ENCODE measurements around the gene PLEKHO1. TPM values are rescaled to one million over a fixed set of nuclear protein-coding genes. Genes with fewer than 3 reads are reported as not detected.
A peak's percentile ranks its signal among the peaks of the same experiment; 100 is the strongest.

Gene PLEKHO1
- total RNA-seq, 4 donors from 2014 or later, result 294 to 426 (median 337) TPM

GRCh38 chr1:150186789-150187559 is 37.3 kb downstream of the PLEKHO1 start:
- TF ChIP-seq POLR2A (IDR thresholded peaks at IDR 0.05; ENCODE audit: low read depth) (no peak), POLR2AphosphoS5 (IDR thresholded peaks at IDR 0.05) (peak in 1 of 2 donors; percentile 14), CTCF (IDR thresholded peaks at IDR 0.05) (peak; percentile 47 to 54 (median 48)), EP300 (IDR thresholded peaks at IDR 0.05) (no peak)
- Histone ChIP-seq H3K9me3 (no peaks in the 10 kb centered on the region), H3K27me3 (no peaks in the 10 kb centered on the region), H3K4me3 (peak overlapping the region in 3 of 4 donors; percentile 2 to 32 (median 17)), H3K27ac (replicated peaks in 1 of 4) (peak overlapping the region; percentile 2 to 29 (median 23)), H3K36me3 (no peaks in the 10 kb centered on the region), H3K4me1 (peaks cover 4 to 11% (median 7%) of the 10 kb centered on the region in 4 donors)
- intact Hi-C loops (cut with DNase I), result loop anchor here (5.0 kb wide), 1 partner anchor 225 kb away; no protein-coding TSS in a partner anchor
- DNase-seq (ENCODE audit: extremely low spot score), result no peak
- WGBS, result 27% methylated on average over 10 of the region's 10 CpGs

GRCh38 chr1:150187560-150187931 is 37.8 kb downstream of the PLEKHO1 start:
- intact Hi-C loops (cut with DNase I), result loop anchor here (5.0 kb wide), 1 partner anchor 225 kb away; no protein-coding TSS in a partner anchor
- H3K27me3 ChIP-seq, result no peaks in the 10 kb centered on the region
- no peak for DNase-seq (ENCODE audit: extremely low spot score)
- H3K9me3 ChIP-seq, result no peaks in the 10 kb centered on the region
- H3K27ac ChIP-seq (replicated peaks in 1 of 4), result no peak overlapping the region
- no peak overlapping the region for H3K4me3 ChIP-seq
- H3K4me1 ChIP-seq, result peaks cover 4 to 11% (median 7%) of the 10 kb centered on the region in 4 donors
- TF ChIP-seq POLR2A (IDR thresholded peaks at IDR 0.05; ENCODE audit: low read depth) (no peak), CTCF (IDR thresholded peaks at IDR 0.05) (no peak), EP300 (IDR thresholded peaks at IDR 0.05) (no peak), POLR2AphosphoS5 (IDR thresholded peaks at IDR 0.05) (no peak)
- 12% methylated on average over 3 of the region's 3 CpGs for WGBS
- no peaks in the 10 kb centered on the region for H3K36me3 ChIP-seq

GRCh38 chr1:150192012-150192411 is 42.3 kb downstream of the PLEKHO1 start:
- no peak for TF ChIP-seq EP300 (IDR thresholded peaks at IDR 0.05)
- no peak for TF ChIP-seq POLR2A (IDR thresholded peaks at IDR 0.05; ENCODE audit: low read depth)
- no peak for TF ChIP-seq CTCF (IDR thresholded peaks at IDR 0.05)
- no peak for TF ChIP-seq POLR2AphosphoS5 (IDR thresholded peaks at IDR 0.05)
- WGBS, result 51% methylated on average over 2 of the region's 2 CpGs
- Histone ChIP-seq H3K27ac (replicated peaks in 1 of 4) (no peak overlapping the region), H3K4me3 (no peak overlapping the region), H3K4me1 (peaks cover under 1 to 9% (median 3%) of the 10 kb centered on the region in 4 donors), H3K36me3 (no peaks in the 10 kb centered on the region), H3K9me3 (no peaks in the 10 kb centered on the region), H3K27me3 (peaks cover 0 to 7% (median 0%) of the 10 kb centered on the region in 4 donors)
- intact Hi-C loops (cut with DNase I), result no loop called here
- DNase-seq (ENCODE audit: extremely low spot score), result no peak

- H3K36me3 ChIP-seq, result no peaks in the 10 kb centered on the region
- peaks cover 0 to 7% (median 0%) of the 10 kb centered on the region in 4 donors for H3K27me3 ChIP-seq
- no peaks in the 10 kb centered on the region for H3K4me1 ChIP-seq
- intact Hi-C loops (cut with DNase I), result no loop called here
- TF ChIP-seq CTCF (IDR thresholded peaks at IDR 0.05) (no peak), EP300 (IDR thresholded peaks at IDR 0.05) (no peak)
- no peak overlapping the region for H3K4me3 ChIP-seq
- H3K9me3 ChIP-seq, result no peaks in the 10 kb centered on the region
- 80% methylated on average over 4 of the region's 4 CpGs for WGBS
- no peak for DNase-seq (ENCODE audit: extremely low spot score)
- H3K27ac ChIP-seq (replicated peaks in 1 of 4), result no peak overlapping the region
Observed at GRCh38 chr1:150194381-150195031, 44.8 kb downstream of the PLEKHO1 start.

Measured in esophagus muscularis mucosa (tissue), 4 donors.